Stimulated activated CD8-positive, alpha-beta memory T cell treated with anti-CD3 and anti-CD28 coated beads, Interleukin-7, amount 100 ng/mL, for 4 hours (primary cell): ENCODE results near the gene STPG2.
"Not testable (repeated sequence)": the region's sequence is repeated elsewhere in the genome, so short reads cannot be mapped to it uniquely, and the experiment has no call there.

Source experiments
- DNase-seq, 2 donors: peaks; one replicate each; pipeline ENCODE4 v3.0.0-alpha.2; 2020; ENCODE audit warnings: low read depth in 2 of 2

STPG2 gene

GRCh38 chr4:97639961-97640360 is 503.3 kb downstream of the STPG2 start:
- no peak for DNase-seq

- DNase-seq: not testable (repeated sequence)
Measured at GRCh38 chr4:97633831-97634230, 509.4 kb downstream of the STPG2 start.

- DNase-seq: no peak
Measured at GRCh38 chr4:97627750-97628149, 515.5 kb downstream of the STPG2 start.

GRCh38 chr4:97624204-97624603 is 519.1 kb downstream of the STPG2 start:
- DNase-seq: no peak

- no peak for DNase-seq
Measured at GRCh38 chr4:97605932-97606331, 537.3 kb downstream of the STPG2 start.

- no peak for DNase-seq
Measured at GRCh38 chr4:97593248-97593647, 550.0 kb downstream of the STPG2 start.

- no peak for DNase-seq
Measured at GRCh38 chr4:97590266-97590665, 553.0 kb downstream of the STPG2 start.

GRCh38 chr4:97589481-97590196 is 553.6 kb downstream of the STPG2 start:
- DNase-seq: no peak

- DNase-seq: no peak
Measured at GRCh38 chr4:97587912-97588311, 555.4 kb downstream of the STPG2 start.

- DNase-seq: no peak
Measured at GRCh38 chr4:97585274-97585673, 558.0 kb downstream of the STPG2 start.

GRCh38 chr4:97582890-97583289 is 560.4 kb downstream of the STPG2 start:
- no peak for DNase-seq

GRCh38 chr4:97577004-97577403 is 566.3 kb downstream of the STPG2 start:
- DNase-seq: no peak

- DNase-seq: no peak
Measured at GRCh38 chr4:97560009-97560408, 583.3 kb downstream of the STPG2 start.

GRCh38 chr4:97558204-97558778 is 585.0 kb downstream of the STPG2 start:
- DNase-seq: no peak

- not testable (repeated sequence) for DNase-seq
Measured at GRCh38 chr4:97550637-97551036, 592.6 kb downstream of the STPG2 start.

- DNase-seq: no peak
Measured at GRCh38 chr4:97548943-97549583, 594.2 kb downstream of the STPG2 start.

- DNase-seq: no peak
Measured at GRCh38 chr4:97548186-97548585, 595.1 kb downstream of the STPG2 start.

GRCh38 chr4:97531351-97531750 is 611.9 kb downstream of the STPG2 start:
- DNase-seq: no peak

GRCh38 chr4:97530676-97531075 is 612.6 kb downstream of the STPG2 start:
- no peak for DNase-seq

GRCh38 chr4:97525236-97525635 is 618.0 kb downstream of the STPG2 start:
- DNase-seq: no peak

- DNase-seq: no peak
Measured at GRCh38 chr4:97517939-97518338, 625.3 kb downstream of the STPG2 start.

GRCh38 chr4:97513917-97514316 is 629.4 kb downstream of the STPG2 start:
- DNase-seq: no peak
